ENCODE data around the gene CCL28.

- TF ChIP-seq, protein P1, sequence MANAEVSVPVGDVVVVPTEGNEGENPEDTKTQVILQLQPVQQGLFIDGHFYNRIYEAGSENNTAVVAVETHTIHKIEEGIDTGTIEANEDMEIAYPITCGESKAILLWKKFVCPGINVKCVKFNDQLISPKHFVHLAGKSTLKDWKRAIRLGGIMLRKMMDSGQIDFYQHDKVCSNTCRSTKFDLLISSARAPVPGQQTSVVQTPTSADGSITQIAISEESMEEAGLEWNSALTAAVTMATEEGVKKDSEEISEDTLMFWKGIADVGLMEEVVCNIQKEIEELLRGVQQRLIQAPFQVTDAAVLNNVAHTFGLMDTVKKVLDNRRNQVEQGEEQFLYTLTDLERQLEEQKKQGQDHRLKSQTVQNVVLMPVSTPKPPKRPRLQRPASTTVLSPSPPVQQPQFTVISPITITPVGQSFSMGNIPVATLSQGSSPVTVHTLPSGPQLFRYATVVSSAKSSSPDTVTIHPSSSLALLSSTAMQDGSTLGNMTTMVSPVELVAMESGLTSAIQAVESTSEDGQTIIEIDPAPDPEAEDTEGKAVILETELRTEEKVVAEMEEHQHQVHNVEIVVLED (CRISPR knock-in tag; IDR thresholded peaks at IDR 0.05): no peak
- TF ChIP-seq MAFK (IDR thresholded peaks at IDR 0.05; ENCODE audit: low read length) (no peak), CTCF (IDR thresholded peaks at IDR 0.05 in 2 of 3, conservative IDR thresholded peaks at IDR 0.05 in 1 of 3; ENCODE audit: insufficient read depth in 2 of 3, low read depth in 1 of 3, low read length in 3 of 3) (no peak), CEBPB (tag; IDR thresholded peaks at IDR 0.05) (peak; percentile 94), ELF1 (tag; IDR thresholded peaks at IDR 0.05) (no peak), MYNN (IDR thresholded peaks at IDR 0.05) (no peak), MYNN (CRISPR knock-in tag; IDR thresholded peaks at IDR 0.05) (no peak)
- TF ChIP-seq, protein P2, sequence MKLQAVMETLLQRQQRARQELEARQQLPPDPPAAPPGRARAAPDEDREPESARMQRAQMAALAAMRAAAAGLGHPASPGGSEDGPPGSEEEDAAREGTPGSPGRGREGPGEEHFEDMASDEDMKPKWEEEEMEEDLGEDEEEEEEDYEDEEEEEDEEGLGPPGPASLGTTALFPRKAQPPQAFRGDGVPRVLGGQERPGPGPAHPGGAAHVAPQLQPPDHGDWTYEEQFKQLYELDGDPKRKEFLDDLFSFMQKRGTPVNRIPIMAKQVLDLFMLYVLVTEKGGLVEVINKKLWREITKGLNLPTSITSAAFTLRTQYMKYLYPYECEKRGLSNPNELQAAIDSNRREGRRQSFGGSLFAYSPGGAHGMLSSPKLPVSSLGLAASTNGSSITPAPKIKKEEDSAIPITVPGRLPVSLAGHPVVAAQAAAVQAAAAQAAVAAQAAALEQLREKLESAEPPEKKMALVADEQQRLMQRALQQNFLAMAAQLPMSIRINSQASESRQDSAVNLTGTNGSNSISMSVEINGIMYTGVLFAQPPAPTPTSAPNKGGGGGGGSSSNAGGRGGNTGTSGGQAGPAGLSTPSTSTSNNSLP (IDR thresholded peaks at IDR 0.05; ENCODE audit: borderline replicate concordance, low read depth, low read length): no peak
Measured at GRCh38 chr5:43432486-43433375, 20.5 kb upstream of the CCL28 start.
